Heart right ventricle (tissue), 16 donors: ENCODE data around the gene RUNX3. TPM values are rescaled to one million over a fixed set of nuclear protein-coding genes. Genes with fewer than 3 reads are reported as not detected.

ENCODE experiments used
- ATAC-seq, 8 donors: fragments of 200-7000 bp; cut with Tn5 transposase; one replicate each; pipeline ENCODE4 v1.9.1; 2020; ENCODE audit warnings: mild to moderate bottlenecking in 8 of 8, moderate library complexity in 8 of 8, moderate number of reproducible peaks in 1 of 8
- DNase-seq, 2 donors: peaks; one replicate each; pipeline ENCODE4 v3.0.0-alpha.2; 2020
- H3K27ac ChIP-seq, 10 donors: fragments of 200-600 bp; sonication (generic) in 2 of 10; one replicate each; pipeline versions ENCODE4 v1.5.0 to v1.8.0; 2020 to 2022; ENCODE audit warnings: mild to moderate bottlenecking in 3 of 10
- H3K27me3 ChIP-seq, 7 donors: fragments of 200-600 bp; one replicate each; pipeline ENCODE4 v1.8.0; 2021 to 2022; ENCODE audit warnings: mild to moderate bottlenecking in 2 of 7
- H3K36me3 ChIP-seq, 9 donors: fragments of 200-600 bp; sonication (generic) in 1 of 9; one replicate each; pipeline versions ENCODE4 v1.5.0 to v1.8.0; 2020 to 2022; ENCODE audit warnings: mild to moderate bottlenecking in 2 of 9
- H3K4me1 ChIP-seq, 9 donors: fragments of 200-600 bp; sonication (generic) in 1 of 9; one replicate each; pipeline versions ENCODE4 v1.5.0 to v1.8.0; 2020 to 2022; ENCODE audit warnings: mild to moderate bottlenecking in 4 of 9
- H3K4me3 ChIP-seq, 10 donors: fragments of 200-600 bp; sonication (generic) in 2 of 10; one replicate each; pipeline versions ENCODE4 v1.5.0 to v1.8.0; 2020 to 2022; ENCODE audit warnings: mild to moderate bottlenecking in 7 of 10, moderate library complexity in 2 of 10
- H3K9me3 ChIP-seq, 11 donors: fragments of 200-600 bp in 10 of 11; sonication (generic) in 2 of 11; one replicate each; pipeline versions ENCODE4 v1.5.0 to v1.8.0; 2013 to 2022; ENCODE audit warnings: mild to moderate bottlenecking in 2 of 11, control low read depth in 1 of 11, moderate library complexity in 1 of 11
- CTCF ChIP-seq, 9 donors: fragments of 200-600 bp; sonication (generic) in 2 of 9; IDR thresholded peaks; one replicate each; pipeline versions ENCODE4 v1.5.0 to v1.8.0; 2021 to 2022; ENCODE audit warnings: antibody characterized with exemption in 9 of 9, mild to moderate bottlenecking in 5 of 9, moderate library complexity in 1 of 9
- WGBS, 2 donors: extraction: QIAGEN DNeasy Blood & Tissue Kit; methylation state at CpG; one replicate each; pipeline ENCODE4 v1.1.7; 2013; ENCODE audit warnings: inconsistent platforms in 1 of 2; 5-methylcytosine and 5-hydroxymethylcytosine counted together
- intact Hi-C, 10 donors: fragments of 100-400 bp; cut with DNase I; formaldehyde crosslinking; loops; one replicate each; pipeline versions ENCODE4 v1.11.1 to v1.14.2; 2022
- polyA plus RNA-seq, 2 donors: library from polyadenylated mRNA; stranded (reverse); fragments of 200-250 nt; gene quantifications; one replicate each; pipeline ENCODE4 v1.2.3, GENCODE V29; 2013
- total RNA-seq, 10 donors: library from RNA; stranded (reverse); fragmentation: NEBNext Ultra II Directional in 3 of 10; extraction: Animal tissue kit (Norgen Biotek cat#: 25700) in 3 of 10; gene quantifications; one replicate each; pipeline versions ENCODE4 v1.2.1 to v1.2.4, GENCODE V29; 2021 to 2023
- donor health status: Arrhythmogenic right ventricular cardiomyopathy.
- donor health status: ischemic (EF 13 %, LVEDD 7.1; RV severe dilation, severe dysfunction).
- donor health status: healthy with polysubstance abuse.
- donor health status: DM: no; HTN: yes; CAD: no.
- donor health status: DM: no; HTN: no; CAD: no.
- donor health status: ischemic (EF 25% LVEDD 6.9; RV normal size, moderate dysfunction).
- donor health status: ischemic (EF 25% LVEDD 5.7; RV mildly dilated, moderate dysfunction).
- donor health status: healthy.
- donor health status: DM: yes; HTN: yes; CAD: no.
- donor health status: Ischemic cardiomyopathy.
- donor health status: ischemic (EF 35%, LVEDD 5.7; RV mildly dilated, moderate dysfunction).
- donor health status: nonischemic (EF 11% LVEDD 7.7; RV severe dilation, severe dysfunction).
- donor health status: DM: yes; HTN: yes; CAD: no.
- donor health status: PGD.
- donor health status: ischemic (EF 29% LVEDD 5.4; RV normal size, mild dysfunction).
- donor health status: nonischemic (EF 23%, LVEDD 6.1; RV moderate dilation, normal function).

Gene RUNX3
- total and polyA plus RNA-seq, 12 donors, result 0.07 to 5.9 (median 0.38) TPM

DNA sequence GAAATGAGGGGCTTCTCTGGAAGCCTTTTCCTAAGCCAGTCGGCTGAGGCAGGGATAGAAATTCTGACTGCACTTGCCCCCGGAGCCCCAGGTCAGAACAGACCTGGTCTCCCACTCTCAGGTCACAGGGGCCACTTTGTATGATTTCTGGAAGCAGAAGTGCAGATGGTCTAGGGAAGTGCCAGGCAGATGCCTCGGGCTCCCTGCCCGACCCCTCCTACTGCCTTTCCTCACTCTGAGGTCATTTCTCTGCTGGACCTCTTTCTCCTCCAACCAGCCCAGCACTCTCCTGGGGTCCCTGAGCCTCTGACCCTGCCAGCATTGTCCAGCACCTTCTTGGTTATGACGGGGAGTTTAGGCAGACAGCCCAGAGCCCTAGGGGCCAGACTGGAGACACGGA lies 8.7 kb downstream of the RUNX3 start:
- DNase-seq (no peak), ATAC-seq (peak in 2 of 8 donors; percentile 6 to 23)
- 68 to 74% methylated on average over 6 of the region's 6 CpGs for WGBS, 2 donors
- no peaks in the 10 kb centered on the region for H3K9me3 ChIP-seq
- no peak overlapping the region for H3K4me3 ChIP-seq
- peaks cover 6 to 52% (median 45%) of the 10 kb centered on the region in 7 donors for H3K27me3 ChIP-seq
- no peak for TF ChIP-seq CTCF (IDR thresholded peaks at IDR 0.05)
- peaks cover 0 to 36% (median 3%) of the 10 kb centered on the region in 9 donors for H3K4me1 ChIP-seq
- H3K36me3 ChIP-seq, result peaks cover 0 to 17% (median 0%) of the 10 kb centered on the region in 9 donors
- intact Hi-C loops, result loop anchor here in 2 of 10 donors (10.0 kb wide), 2 partner anchors 273 to 283 kb away; no protein-coding TSS in a partner anchor
- H3K27ac ChIP-seq, result peak overlapping the region in 1 of 10 donors; percentile 65

- intact Hi-C loops, result loop anchor here in 2 of 10 donors (10.0 kb wide), 2 partner anchors 274 to 284 kb away; no protein-coding TSS in a partner anchor
- no peak for TF ChIP-seq CTCF (IDR thresholded peaks at IDR 0.05)
- Histone ChIP-seq H3K4me1 (peaks cover 0 to 28% (median 0%) of the 10 kb centered on the region in 9 donors), H3K27ac (peak overlapping the region in 1 of 10 donors; percentile 65), H3K4me3 (peak overlapping the region in 1 of 10 donors; percentile 24), H3K27me3 (peaks cover 6 to 48% (median 43%) of the 10 kb centered on the region in 7 donors), H3K36me3 (peaks cover 0 to 17% (median 0%) of the 10 kb centered on the region in 9 donors), H3K9me3 (no peaks in the 10 kb centered on the region)
- DNase-seq (no peak), ATAC-seq (no peak)
- 81 to 90% methylated on average over 8 of the region's 8 CpGs for WGBS, 2 donors
Observed at GRCh38 chr1:24920533-24920925, 9.5 kb downstream of the RUNX3 start.

- TF ChIP-seq CTCF (IDR thresholded peaks at IDR 0.05), result no peak
- ATAC-seq (no peak), DNase-seq (peak in 1 of 2 donors; percentile 23)
- Histone ChIP-seq H3K4me3 (peak overlapping the region in 2 of 10 donors; percentile 16 to 24), H3K9me3 (no peaks in the 10 kb centered on the region), H3K27me3 (peaks cover 4 to 42% (median 37%) of the 10 kb centered on the region in 7 donors), H3K27ac (peak overlapping the region in 1 of 10 donors; percentile 65), H3K36me3 (peaks cover 0 to 17% (median 0%) of the 10 kb centered on the region in 9 donors), H3K4me1 (peaks cover 0 to 28% (median 0%) of the 10 kb centered on the region in 9 donors)
- intact Hi-C loops, result loop anchor here in 2 of 10 donors (10.0 kb wide), 2 partner anchors 275 to 285 kb away; no protein-coding TSS in a partner anchor
- WGBS, 2 donors, result 49 to 61% methylated on average over 16 of the region's 16 CpGs
Observed at GRCh38 chr1:24919791-24920532, 10.1 kb downstream of the RUNX3 start.

- intact Hi-C loops, result no loop called here
- Histone ChIP-seq H3K9me3 (no peaks in the 10 kb centered on the region), H3K27me3 (peaks cover 0 to 34% (median 30%) of the 10 kb centered on the region in 7 donors), H3K27ac (no peak overlapping the region), H3K36me3 (peaks cover 0 to 21% (median 0%) of the 10 kb centered on the region in 9 donors), H3K4me3 (no peak overlapping the region), H3K4me1 (peaks cover 0 to 35% (median 0%) of the 10 kb centered on the region in 9 donors)
- no peak for ATAC-seq
- WGBS, 2 donors, result 89 to 90% methylated on average over 17 of the region's 17 CpGs
- no peak for TF ChIP-seq CTCF (IDR thresholded peaks at IDR 0.05)
- no peak for DNase-seq
Observed at GRCh38 chr1:24918995-24919605, 11.0 kb downstream of the RUNX3 start.
